HG03442 (cell line): ENCODE measurements around the gene FRRS1.
A peak's percentile ranks its signal among the peaks of the same experiment; 100 is the strongest.
"Not testable (repeated sequence)": the region's sequence is repeated elsewhere in the genome, so short reads cannot be mapped to it uniquely, and the experiment has no call there.

Experiments
- ATAC-seq: cut with Tn5 transposase; IDR thresholded peaks from one replicate; pipeline ENCODE4 v1.9.1; 2021; ENCODE audit warnings: mild to moderate bottlenecking, moderate library complexity; ENCODE audit not compliant: unreplicated experiment

Gene FRRS1

GRCh38 chr1:99766378-99766800 lies at the start of gene FRRS1:
FRRS1 (minus strand) TSS chr1:99766635; CDS start chr1:99748768, 17,867 bp downstream.
- ATAC-seq, result peak; percentile 95

DNA sequence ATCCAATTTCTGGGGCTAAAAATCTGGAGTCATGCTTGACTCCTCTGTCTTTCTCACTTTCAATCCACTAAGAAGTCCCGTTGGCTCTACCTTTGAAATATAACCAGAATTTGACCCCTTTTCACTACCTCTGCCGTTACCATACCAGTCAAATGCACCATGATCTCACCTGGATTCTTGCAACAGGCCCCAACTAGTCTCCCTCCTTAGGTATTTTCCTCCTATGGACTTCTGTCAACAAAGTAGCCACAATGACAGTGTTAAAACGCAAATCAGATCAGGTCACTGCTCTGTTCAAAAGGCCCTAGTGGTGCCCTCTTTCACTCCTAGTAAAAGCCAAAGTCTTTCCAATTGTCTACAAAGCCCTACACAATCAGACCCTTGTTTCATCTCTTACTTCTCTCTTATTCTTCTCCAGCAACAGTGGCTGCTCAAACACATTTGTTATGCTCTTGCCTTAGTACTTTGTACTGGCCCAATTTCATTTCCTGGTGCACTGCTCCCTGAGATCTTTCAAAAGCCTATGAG lies 48.0 kb upstream of the FRRS1 start:
- no peak for ATAC-seq

GRCh38 chr1:99811747-99812146 lies 45.3 kb upstream of the FRRS1 start:
- ATAC-seq, result no peak

- ATAC-seq, result no peak
These were observed 44.6 kb upstream of the FRRS1 start for GRCh38 chr1:99811075-99811474.

- ATAC-seq, result peak; percentile 94
These were observed 42.1 kb upstream of the FRRS1 start for GRCh38 chr1:99808391-99809115.

DNA sequence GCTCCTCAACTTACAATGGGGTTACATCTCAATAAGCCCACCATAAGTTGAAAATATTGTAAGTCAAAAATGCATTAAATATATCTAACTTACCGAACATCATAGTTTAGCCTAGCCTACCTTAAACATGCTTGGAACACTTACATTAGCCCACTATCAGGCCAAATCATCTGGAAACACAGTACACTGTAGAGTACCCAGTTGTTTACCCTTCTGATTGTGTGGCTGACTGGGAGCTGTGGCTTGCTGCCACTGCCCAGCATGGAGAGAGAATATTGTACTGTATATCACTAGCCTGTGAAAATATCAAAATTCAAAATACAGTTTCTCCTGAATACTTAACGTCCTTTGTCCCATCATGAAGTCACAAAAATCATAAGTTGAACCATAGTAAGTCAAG lies 40.4 kb upstream of the FRRS1 start:
- no peak for ATAC-seq

DNA sequence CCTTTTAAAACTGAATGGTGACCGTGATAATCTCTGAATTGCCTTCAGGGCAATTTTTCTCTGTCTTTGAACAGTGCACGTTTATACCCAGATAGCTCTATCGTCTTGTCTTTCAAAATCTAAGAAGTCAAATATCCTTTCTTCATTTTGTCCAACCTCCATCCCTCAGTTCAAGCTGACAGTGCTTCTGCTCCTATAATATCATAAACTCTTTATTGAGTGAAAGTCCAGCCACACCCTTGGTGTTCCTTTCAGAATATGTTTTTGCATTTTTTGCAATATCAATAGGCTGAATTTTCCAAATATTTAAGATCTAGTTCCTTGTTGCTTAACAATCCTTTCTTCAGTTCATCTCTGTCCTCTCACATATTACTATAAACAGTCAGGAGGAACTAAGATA lies 35.1 kb upstream of the FRRS1 start:
- ATAC-seq, result no peak

GRCh38 chr1:99793861-99794260 lies 27.4 kb upstream of the FRRS1 start:
- ATAC-seq, result not testable (repeated sequence)

DNA sequence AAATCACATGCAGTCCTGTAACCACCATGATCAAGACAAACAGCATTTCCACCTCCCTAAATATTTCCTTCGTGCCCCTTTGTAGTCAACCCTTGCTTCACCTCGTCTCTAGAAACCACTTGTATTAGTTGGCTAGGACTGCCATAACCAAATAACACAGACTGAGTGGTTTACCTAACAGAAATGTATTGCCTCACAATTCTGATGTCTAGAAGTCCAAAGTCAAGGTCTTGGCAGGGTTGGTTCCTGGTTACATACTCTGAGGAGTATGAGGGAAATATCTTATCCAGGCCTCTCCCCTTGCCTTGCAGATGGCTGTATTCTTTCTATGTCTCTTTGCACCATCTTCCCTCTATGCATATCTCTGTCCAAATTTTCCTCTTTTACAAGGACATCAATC lies 23.3 kb upstream of the FRRS1 start:
- ATAC-seq, result no peak

DNA sequence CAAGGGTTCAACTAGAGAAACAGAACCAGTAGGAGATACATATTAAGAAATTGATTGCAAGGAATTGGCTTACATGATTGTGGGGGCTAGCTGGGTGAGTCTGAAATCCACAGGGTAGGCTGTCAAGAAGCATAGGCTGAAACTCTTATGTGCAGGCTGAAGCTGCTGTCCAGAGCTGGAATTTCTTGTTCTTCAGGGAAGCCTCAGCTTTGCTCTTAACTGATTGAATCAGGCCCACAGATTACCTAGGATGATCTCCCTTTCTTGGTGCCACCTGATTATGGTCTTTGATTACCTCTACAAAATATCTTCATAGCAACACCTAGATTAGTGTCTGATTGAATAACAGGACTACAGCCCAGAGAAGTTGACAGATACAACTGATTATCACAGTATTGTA lies 22.5 kb upstream of the FRRS1 start:
- ATAC-seq, result no peak

GRCh38 chr1:99786751-99787501 lies 20.5 kb upstream of the FRRS1 start:
- ATAC-seq, result peak; percentile 74

DNA sequence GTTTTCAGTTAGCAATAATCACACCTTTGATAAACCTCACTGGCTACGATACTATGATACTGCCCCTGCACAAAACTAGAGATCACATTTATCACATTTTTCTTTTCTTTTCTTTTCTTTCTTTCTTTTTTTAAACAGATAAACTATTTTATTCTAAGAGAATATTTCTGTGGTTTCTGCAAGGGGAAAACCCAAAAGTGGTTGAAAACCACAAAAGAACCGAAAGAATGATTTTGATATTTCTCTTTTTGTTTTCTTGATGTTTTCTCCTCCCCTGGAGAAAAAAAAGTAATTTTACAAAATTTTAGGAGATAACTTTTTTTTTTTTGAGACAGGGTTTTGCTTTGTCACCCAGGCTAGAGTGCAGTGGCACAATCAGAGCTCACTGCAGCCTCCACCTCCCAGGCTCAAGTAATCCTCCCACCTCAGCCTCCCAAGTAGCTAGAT lies 18.4 kb upstream of the FRRS1 start:
- peak; percentile 25 for ATAC-seq

GRCh38 chr1:99784143-99784542 lies 17.7 kb upstream of the FRRS1 start:
- no peak for ATAC-seq

GRCh38 chr1:99782920-99783319 lies 16.5 kb upstream of the FRRS1 start:
- no peak for ATAC-seq

DNA sequence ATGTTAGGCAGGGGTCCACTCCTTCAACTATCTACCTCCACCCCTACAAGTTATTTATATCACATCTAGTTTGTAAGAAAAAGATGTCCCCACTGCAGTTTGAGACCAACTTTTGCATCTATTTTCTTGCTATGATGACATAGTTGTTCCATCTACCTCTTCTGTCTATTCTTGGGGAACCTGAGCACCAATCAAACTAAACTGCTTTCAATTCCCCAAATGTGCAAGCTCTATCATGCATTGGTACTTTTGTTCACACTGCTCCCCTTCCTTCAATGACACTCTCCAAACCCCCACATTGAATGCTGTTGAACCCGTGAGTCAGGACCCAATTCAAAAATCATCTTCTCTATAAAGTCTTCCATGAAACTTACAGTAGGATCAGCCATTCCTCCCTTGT lies 16.0 kb upstream of the FRRS1 start:
- no peak for ATAC-seq

DNA sequence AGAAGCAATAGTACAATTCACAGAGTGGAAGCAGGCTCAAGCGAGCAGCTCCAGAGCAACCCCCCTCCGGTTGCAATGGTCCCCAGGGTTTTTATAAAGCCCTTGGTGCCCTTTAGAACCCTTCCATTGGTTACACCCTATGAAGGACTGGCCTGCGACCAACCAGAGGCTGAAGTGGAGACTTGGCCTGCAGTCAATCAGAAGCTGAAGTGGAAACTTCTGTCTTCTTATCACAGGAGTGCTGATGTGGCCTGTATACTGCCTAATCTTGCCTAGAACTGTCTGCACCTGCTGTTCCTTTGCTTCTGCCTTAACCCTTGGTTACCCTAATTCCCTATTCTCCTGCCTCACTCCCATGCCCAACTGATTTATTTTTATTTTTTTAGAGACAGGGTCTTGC lies 15.4 kb upstream of the FRRS1 start:
- no peak for ATAC-seq

DNA sequence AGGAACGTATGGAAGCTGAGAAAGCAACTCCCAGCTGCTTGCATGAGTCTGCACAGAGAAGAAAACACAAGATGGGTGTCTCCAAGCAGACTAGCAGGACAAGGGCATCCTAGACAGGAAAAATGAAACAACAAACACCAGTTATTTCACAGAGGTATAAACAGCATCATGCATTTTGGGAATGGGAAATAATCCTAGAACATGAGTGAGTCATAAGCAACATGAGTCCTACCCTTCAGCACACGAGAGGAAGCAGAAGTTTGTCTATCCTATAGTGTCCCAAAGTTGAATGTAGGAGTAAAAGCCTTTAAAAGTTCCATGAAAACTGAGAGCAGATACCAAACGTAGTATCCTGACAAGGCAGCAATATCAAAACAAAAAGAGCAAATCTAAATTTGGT lies 11.3 kb upstream of the FRRS1 start:
- ATAC-seq, result no peak

DNA sequence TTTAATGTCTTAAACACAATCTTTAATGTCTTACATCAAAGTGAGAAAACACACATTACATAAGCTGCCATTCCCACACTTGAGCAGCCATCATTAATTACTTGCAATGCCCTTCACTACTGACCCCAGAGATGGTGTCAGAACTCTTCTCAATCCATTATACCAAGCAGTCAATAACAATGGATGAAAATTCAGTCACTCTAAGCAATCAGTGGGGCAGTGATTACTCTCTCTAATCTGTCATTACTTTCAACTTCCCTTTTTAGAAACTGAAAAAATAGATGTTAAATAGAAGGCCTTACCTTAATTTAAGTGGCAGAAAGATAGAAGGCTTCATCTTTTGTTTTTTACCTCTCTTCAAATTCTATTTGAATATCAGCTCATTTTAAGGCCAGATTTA lies 9.7 kb upstream of the FRRS1 start:
- ATAC-seq, result no peak

DNA sequence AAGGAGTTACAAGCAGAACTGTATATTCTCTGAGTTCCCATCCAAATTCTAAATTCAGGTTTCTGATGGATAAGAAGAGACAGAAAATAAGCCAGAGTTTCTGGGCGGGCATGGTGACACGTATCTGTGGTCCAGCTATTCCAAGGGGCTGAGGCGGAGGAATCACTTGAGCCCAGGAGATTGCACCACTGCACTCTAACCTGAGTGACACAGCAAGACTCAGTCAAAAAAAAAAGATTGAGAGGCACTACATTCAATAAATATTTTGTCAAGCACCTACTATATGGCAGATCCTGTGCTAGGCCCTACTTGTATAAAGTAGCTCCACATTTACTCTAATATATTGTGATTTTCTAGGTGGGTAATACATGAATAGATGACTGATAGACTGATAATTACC lies 6.4 kb upstream of the FRRS1 start:
- ATAC-seq, result no peak

- no peak for ATAC-seq
These were observed 5.1 kb upstream of the FRRS1 start for GRCh38 chr1:99771513-99771918.

DNA sequence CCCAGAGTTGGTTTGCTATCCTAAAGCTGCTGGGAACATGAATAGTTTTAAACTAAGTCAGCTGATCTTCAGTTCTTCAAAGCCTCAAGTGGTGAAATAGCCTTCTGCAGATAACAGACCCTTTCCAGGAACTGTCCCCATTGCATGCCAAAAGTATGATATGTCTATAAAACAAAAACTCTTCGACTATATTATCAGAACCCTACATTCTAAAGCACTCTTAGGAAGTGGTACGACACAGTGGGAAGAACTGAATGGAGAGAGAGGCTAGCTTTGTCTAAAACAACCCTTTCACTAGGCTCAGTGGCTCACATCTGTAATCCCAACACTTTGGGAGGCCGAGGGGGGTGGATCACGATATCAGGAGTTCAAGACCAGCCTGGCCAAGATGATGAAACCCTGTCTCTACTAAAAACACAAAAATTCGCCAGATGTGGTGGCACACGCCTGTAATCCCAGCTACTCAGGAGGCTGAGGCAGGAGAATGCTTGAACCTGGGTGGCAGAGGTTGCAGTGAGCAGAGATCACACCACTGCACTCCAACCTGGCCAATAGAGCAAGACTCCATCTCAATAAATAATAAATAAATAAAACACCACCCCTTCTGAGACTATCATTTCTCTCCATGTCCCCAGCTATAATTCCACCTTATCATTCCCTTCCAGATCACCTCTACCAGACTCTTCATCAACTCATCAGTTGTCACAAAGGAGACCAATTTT lies 2.2 kb upstream of the FRRS1 start:
- ATAC-seq, result no peak
